Natural killer cell treated with Interleukin-12 subunit alpha and Interleukin-12 subunit beta and Interleukin-15 and Interleukin-18, amount 100 ng/mL, for 72 hours (primary cell): ENCODE data around the gene SHC4. TPM values are rescaled to one million over a fixed set of nuclear protein-coding genes. Genes with fewer than 3 reads are reported as not detected.
"Not testable (repeated sequence)": the region's sequence is repeated elsewhere in the genome, so short reads cannot be mapped to it uniquely, and the experiment has no call there.

Experiments used
- ATAC-seq, 2 donors: fragments of 150-1000 bp; cut with Tn5 transposase in 1 of 2; sonication (Bioruptor Pico), chemical (Tn5 transposase) in 1 of 2; 2 replicates each; pipeline ENCODE4 v1.10.0; 2021
- DNase-seq: peaks from one replicate; pipeline ENCODE4 v3.0.0; 2022; ENCODE audit warnings: low spot score
- H3K27ac Mint-ChIP-seq, 2 donors: 1 replicate in 1 of 2; 2 replicates in 1 of 2; pipeline ENCODE4 v1.8.0; 2022; ENCODE audit warnings: mixed read lengths in 2 of 2, mild to moderate bottlenecking in 1 of 2, moderate library complexity in 1 of 2
- H3K27me3 Mint-ChIP-seq, 2 donors: 1 replicate in 1 of 2; 2 replicates in 1 of 2; pipeline ENCODE4 v1.8.0; 2022; ENCODE audit warnings: mixed read lengths in 2 of 2
- H3K36me3 Mint-ChIP-seq: one replicate; pipeline ENCODE4 v1.8.0; 2022; ENCODE audit warnings: mixed read lengths
- H3K4me1 Mint-ChIP-seq, 2 donors: 1 replicate in 1 of 2; 2 replicates in 1 of 2; pipeline ENCODE4 v1.8.0; 2022; ENCODE audit warnings: low read depth in 2 of 2, mixed read lengths in 2 of 2, mild to moderate bottlenecking in 1 of 2
- H3K4me3 Mint-ChIP-seq: one replicate; pipeline ENCODE4 v1.8.0; 2022; ENCODE audit warnings: mixed read lengths
- H3K9me3 Mint-ChIP-seq: 2 replicates; pipeline ENCODE4 v1.8.0; 2022; ENCODE audit warnings: mixed read lengths
- total RNA-seq, 2 donors: library from RNA; stranded (reverse); gene quantifications; one replicate each; pipeline ENCODE4 v1.2.3, GENCODE V29; 2022

Gene SHC4
- total RNA-seq, 2 donors from 2014 or later, result 0.57 to 2.8 TPM

- no peak overlapping the region for H3K27ac Mint-ChIP-seq
- peaks cover 7 to 11% of the 10 kb centered on the region in 2 donors for H3K27me3 Mint-ChIP-seq
- H3K4me3 Mint-ChIP-seq, result no peak overlapping the region
- no peaks in the 10 kb centered on the region for H3K9me3 Mint-ChIP-seq
- no peaks in the 10 kb centered on the region for H3K4me1 Mint-ChIP-seq
- ATAC-seq (no peak), DNase-seq (no peak)
- no peaks in the 10 kb centered on the region for H3K36me3 Mint-ChIP-seq
Measured at GRCh38 chr15:48981941-48982340, 18.2 kb upstream of the SHC4 start.

- Mint-ChIP-seq H3K36me3 (no peaks in the 10 kb centered on the region), H3K27ac (no peak overlapping the region), H3K4me3 (no peak overlapping the region), H3K9me3 (no peaks in the 10 kb centered on the region), H3K27me3 (peaks cover 7 to 11% of the 10 kb centered on the region in 2 donors), H3K4me1 (peaks cover 0 to 2% of the 10 kb centered on the region in 2 donors)
- no peak for ATAC-seq
- DNase-seq, result no peak
Measured at GRCh38 chr15:48978638-48979037, 14.9 kb upstream of the SHC4 start.

- DNase-seq, result no peak
- Mint-ChIP-seq H3K4me3 (peak overlapping the region; percentile 10), H3K27ac (no peak overlapping the region), H3K36me3 (no peaks in the 10 kb centered on the region), H3K27me3 (peaks cover 2 to 5% of the 10 kb centered on the region in 2 donors), H3K9me3 (no peaks in the 10 kb centered on the region), H3K4me1 (peaks cover 0 to 2% of the 10 kb centered on the region in 2 donors)
- no peak for ATAC-seq
Measured at GRCh38 chr15:48976444-48977088, 12.8 kb upstream of the SHC4 start.

- Mint-ChIP-seq H3K27ac (no peak overlapping the region), H3K9me3 (no peaks in the 10 kb centered on the region), H3K27me3 (peaks cover 0 to 3% of the 10 kb centered on the region in 2 donors)
Measured at GRCh38 chr15:48975472-48976419, 12.0 kb upstream of the SHC4 start.

GRCh38 chr15:48974882-48975281 lies 11.2 kb upstream of the SHC4 start:
- no peaks in the 10 kb centered on the region for H3K9me3 Mint-ChIP-seq
- H3K27ac Mint-ChIP-seq, result no peak overlapping the region
- DNase-seq (no peak), ATAC-seq (no peak)
- peaks cover 0 to 6% of the 10 kb centered on the region in 2 donors for H3K27me3 Mint-ChIP-seq
- H3K4me3 Mint-ChIP-seq, result peak overlapping the region; percentile 11
- peaks cover 0 to 2% of the 10 kb centered on the region in 2 donors for H3K4me1 Mint-ChIP-seq
- H3K36me3 Mint-ChIP-seq, result no peaks in the 10 kb centered on the region

More at GRCh38 chr15:48975472-48976419, 12.0 kb upstream of the SHC4 start:
- DNase-seq (peak; percentile 82), ATAC-seq (peak; percentile 97)
- H3K36me3 Mint-ChIP-seq, result no peaks in the 10 kb centered on the region
- H3K4me3 Mint-ChIP-seq, result peak overlapping the region; percentile 62
- peaks cover 0 to 2% of the 10 kb centered on the region in 2 donors for H3K4me1 Mint-ChIP-seq

- Mint-ChIP-seq H3K9me3 (no peaks in the 10 kb centered on the region), H3K27ac (no peak overlapping the region), H3K4me1 (peaks cover 2 to 7% of the 10 kb centered on the region in 2 donors), H3K4me3 (no peak overlapping the region), H3K36me3 (no peaks in the 10 kb centered on the region), H3K27me3 (peaks cover 0 to 3% of the 10 kb centered on the region in 2 donors)
- DNase-seq (no peak), ATAC-seq (no peak)
Measured at GRCh38 chr15:48972750-48973503, 9.2 kb upstream of the SHC4 start.

GRCh38 chr15:48970926-48971325 lies 7.2 kb upstream of the SHC4 start:
- H3K27me3 Mint-ChIP-seq, H3K36me3 Mint-ChIP-seq, H3K4me3 Mint-ChIP-seq, H3K27ac Mint-ChIP-seq, ATAC-seq, DNase-seq, H3K9me3 Mint-ChIP-seq: not testable (repeated sequence)
- H3K4me1 Mint-ChIP-seq, result peaks cover 16 to 23% of the 10 kb centered on the region in 2 donors

- Mint-ChIP-seq H3K4me1 (peaks cover 32 to 47% of the 10 kb centered on the region in 2 donors), H3K27me3 (peaks cover 0 to 3% of the 10 kb centered on the region in 2 donors), H3K27ac (no peak overlapping the region), H3K36me3 (no peaks in the 10 kb centered on the region), H3K9me3 (peaks cover 3% of the 10 kb centered on the region), H3K4me3 (no peak overlapping the region)
- no peak for DNase-seq
- ATAC-seq, result no peak
Measured at GRCh38 chr15:48968066-48968465, 4.3 kb upstream of the SHC4 start.

- Mint-ChIP-seq H3K4me1 (peaks cover 32 to 47% of the 10 kb centered on the region in 2 donors), H3K27ac (peak overlapping the region; percentile 86 to 90), H3K4me3 (peak overlapping the region; percentile 85), H3K9me3 (peaks cover 3% of the 10 kb centered on the region), H3K36me3 (no peaks in the 10 kb centered on the region), H3K27me3 (peaks cover 0 to 3% of the 10 kb centered on the region in 2 donors)
- ATAC-seq (no peak), DNase-seq (no peak)
Measured at GRCh38 chr15:48967336-48967735, 3.6 kb upstream of the SHC4 start.

- Mint-ChIP-seq H3K36me3 (no peaks in the 10 kb centered on the region), H3K27ac (peak overlapping the region; percentile 86 to 90), H3K9me3 (peaks cover 3% of the 10 kb centered on the region), H3K4me3 (peak overlapping the region; percentile 85), H3K27me3 (peaks cover 0 to 3% of the 10 kb centered on the region in 2 donors), H3K4me1 (peaks cover 32 to 47% of the 10 kb centered on the region in 2 donors)
- ATAC-seq (peak; percentile 94 to 98), DNase-seq (peak; percentile 78)
Measured at GRCh38 chr15:48966595-48967301, 3.0 kb upstream of the SHC4 start.

GRCh38 chr15:48965972-48966371 lies 2.3 kb upstream of the SHC4 start:
- Mint-ChIP-seq H3K27ac (peak overlapping the region; percentile 86 to 90), H3K9me3 (peaks cover 3% of the 10 kb centered on the region), H3K27me3 (peaks cover 0 to 3% of the 10 kb centered on the region in 2 donors), H3K4me1 (peaks cover 32 to 47% of the 10 kb centered on the region in 2 donors), H3K36me3 (no peaks in the 10 kb centered on the region), H3K4me3 (peak overlapping the region; percentile 85)
- DNase-seq (no peak), ATAC-seq (peak in 1 of 2 donors; percentile 51)

GRCh38 chr15:48964898-48965297 lies 1.2 kb upstream of the SHC4 start:
- H3K27me3 Mint-ChIP-seq, result no peaks in the 10 kb centered on the region
- no peak for ATAC-seq

More at GRCh38 chr15:48964898-48965297, 1.2 kb upstream of the SHC4 start:
- no peak for DNase-seq
- Mint-ChIP-seq H3K9me3 (peaks cover 3% of the 10 kb centered on the region), H3K27ac (peak overlapping the region; percentile 66), H3K36me3 (no peaks in the 10 kb centered on the region), H3K4me3 (peak overlapping the region; percentile 85), H3K4me1 (peaks cover 32 to 47% of the 10 kb centered on the region in 2 donors)
